Pulmonary artery endothelial cell (primary cell): Measurements from ENCODE around the gene TIMM22. TPM values are rescaled to one million over a fixed set of nuclear protein-coding genes. Genes with fewer than 3 reads are reported as not detected.
"Not testable (repeated sequence)": the region's sequence is repeated elsewhere in the genome, so short reads cannot be mapped to it uniquely, and the experiment has no call there.

Experiments
- DNase-seq: peaks from one replicate; pipeline ENCODE4 v3.0.0-alpha.2; 2011; ENCODE audit warnings: low read depth, low spot score
- total RNA-seq: library from RNA; depleted of rRNA; stranded (reverse); fragments of >200 nt; gene quantifications from 2 replicates; pipeline ENCODE4 v1.2.3, GENCODE V29; 2014

The TIMM22 gene
- total RNA-seq, 1 donor from 2014 or later: 23.0 TPM

- DNase-seq: no peak
These were observed 41.7 kb downstream of the TIMM22 start for GRCh38 chr17:1038459-1039122.

DNA sequence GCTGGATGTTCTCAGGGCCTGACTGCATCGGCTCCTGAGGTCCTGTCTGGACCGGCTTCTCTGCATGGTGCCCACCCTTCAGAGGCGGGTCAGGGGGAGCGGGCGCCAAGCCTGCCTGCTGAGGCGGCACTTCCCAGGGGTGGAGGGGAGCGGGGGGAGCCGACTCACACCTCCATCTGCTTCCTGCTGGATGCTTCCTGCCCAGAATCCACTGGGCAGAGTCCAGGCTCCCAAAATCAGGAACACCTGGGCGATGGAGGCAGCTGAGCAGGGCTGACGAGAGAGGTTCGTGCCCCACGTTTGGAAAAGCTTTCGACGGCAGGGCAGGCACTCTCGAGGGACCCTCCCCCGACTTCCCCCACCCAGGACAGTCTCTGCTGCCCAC lies 42.2 kb downstream of the TIMM22 start:
- no peak for DNase-seq

GRCh38 chr17:1039511-1040215 lies 42.7 kb downstream of the TIMM22 start:
- DNase-seq: peak; percentile 71

DNA sequence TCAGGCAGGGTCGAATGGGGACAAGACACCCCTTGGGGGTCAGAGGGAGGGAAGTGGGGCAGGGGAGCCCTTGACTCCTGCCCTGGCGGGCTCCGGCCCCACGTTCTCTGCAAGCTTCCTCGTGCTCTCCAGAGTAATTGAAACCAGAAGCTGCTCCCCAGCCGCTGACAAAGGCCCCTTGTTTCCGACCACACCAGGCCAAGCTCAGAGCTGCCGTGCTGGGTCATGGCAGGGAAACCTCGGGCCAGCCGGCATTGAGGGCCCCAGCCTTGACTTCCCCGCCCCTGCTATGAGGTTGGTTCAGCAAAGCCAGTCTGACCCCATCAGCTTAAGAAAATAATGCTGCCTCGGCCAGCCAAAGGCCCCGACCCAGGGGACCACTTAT lies 43.3 kb downstream of the TIMM22 start:
- DNase-seq: no peak

DNA sequence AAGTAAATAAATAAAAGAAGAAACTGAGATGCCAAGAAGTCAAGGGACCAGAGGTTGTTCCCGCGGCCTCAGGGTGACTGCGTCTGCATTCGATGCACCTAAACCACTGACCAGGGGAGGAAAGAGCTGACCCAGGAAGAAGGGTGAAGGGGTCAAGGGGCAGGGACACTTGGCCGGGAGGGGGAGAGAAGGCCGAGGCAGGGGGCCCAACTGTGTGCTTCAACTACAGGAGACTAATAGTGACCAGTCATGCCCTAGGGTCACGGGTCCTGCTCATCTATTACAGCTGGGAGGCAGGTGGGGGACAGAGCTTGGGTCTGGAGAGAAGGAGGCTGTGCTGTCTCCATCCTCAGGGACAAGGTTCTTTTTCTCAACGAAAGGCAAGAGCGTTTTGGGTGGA lies 44.8 kb downstream of the TIMM22 start:
- DNase-seq: no peak

GRCh38 chr17:1042486-1042885 lies 45.6 kb downstream of the TIMM22 start:
- DNase-seq: no peak

GRCh38 chr17:1043601-1044251 lies 46.8 kb downstream of the TIMM22 start:
- DNase-seq: peak; percentile 83

DNA sequence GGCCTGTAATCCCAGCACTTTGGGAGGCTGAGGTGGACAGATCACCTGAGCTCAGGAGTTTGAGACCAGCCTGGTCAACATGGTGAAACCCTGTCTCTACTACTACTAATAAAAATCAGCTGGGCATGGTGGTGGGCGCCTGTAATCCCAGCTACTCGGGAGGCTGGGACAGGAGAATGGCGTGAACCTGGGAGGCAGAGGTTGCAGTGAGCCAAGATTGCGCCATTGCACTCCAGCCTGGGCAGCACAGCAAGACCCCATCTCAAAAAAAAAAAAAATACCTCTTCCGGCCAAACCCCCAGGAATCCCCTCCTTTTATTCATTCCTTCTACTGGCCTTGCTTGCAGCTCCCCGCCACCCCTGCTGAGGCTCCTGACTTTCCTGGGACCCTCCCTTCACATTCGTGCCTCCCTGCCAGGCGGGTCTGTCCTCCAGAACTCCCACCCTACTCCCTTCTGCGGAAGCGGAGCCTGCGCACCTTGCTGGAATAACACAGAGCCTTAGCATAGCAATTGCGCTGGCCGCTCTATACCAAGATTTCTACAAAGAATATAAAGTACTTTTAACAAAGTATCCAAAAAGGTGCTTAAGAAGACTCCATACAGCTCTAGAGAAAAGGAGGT lies 47.6 kb downstream of the TIMM22 start:
- DNase-seq: not testable (repeated sequence)

- DNase-seq: no peak
These were observed 48.5 kb downstream of the TIMM22 start for GRCh38 chr17:1045456-1045855.

DNA sequence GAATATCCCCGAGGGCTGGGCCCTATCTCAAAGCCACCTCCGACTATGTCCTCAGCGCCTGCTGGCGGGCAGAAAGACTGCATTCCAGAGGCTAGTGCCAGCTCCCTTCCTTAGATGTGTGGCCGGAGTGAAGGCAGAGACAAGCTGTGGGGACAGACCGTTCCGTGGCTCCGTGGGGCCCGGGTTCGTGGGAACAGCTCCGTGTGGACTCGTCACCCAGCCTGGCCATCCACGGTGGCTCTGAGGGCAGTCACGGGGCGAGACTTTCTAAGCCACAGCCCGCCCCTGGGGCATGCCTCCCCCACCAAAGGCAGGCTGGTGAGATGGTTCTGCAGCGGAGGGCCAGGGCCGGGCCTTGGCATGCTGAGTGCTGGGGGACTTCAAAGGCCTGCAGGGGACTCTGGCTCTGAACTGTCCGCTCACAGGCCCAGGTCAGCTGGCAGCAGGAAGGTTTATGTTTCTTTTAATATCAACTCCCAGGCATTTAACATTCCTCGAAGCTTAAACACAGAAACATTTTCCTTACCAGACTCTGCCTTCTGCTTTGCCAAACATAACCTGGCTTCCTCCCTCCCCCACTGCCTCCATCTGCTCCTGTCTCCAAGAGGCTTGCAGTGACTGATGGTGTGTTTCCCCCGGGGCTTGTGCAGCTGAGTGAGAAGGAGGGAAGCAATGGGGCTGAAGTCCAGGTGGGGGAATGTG lies 50.4 kb downstream of the TIMM22 start:
- DNase-seq: no peak

DNA sequence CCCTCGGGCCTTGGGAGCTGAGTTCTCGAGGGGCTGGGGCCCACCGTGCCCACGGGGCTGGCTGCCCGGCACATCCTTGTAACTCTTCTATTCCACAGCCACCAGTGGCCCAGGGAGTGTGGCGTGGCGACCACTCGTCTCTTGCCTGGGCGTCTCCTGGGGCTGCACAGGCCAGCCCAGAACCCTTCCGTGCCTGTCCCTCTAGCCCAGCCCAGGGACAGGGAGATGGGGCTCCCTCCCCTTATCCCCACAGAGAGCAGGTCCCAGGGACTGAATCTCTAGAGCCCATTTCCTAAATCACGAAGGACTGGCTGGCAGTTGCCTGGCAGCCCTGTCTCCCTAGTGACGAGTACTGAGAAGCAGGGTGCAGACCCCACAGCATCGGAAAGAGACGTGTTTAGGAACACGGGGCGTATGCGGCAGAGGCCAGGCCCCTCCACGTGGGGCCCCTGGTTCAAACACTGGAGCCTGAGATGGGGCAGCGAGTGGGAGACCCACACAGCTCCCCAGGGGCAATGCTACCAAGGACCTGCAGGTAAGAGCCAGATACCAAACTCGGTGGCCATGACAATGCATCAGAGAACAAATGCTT lies 51.0 kb downstream of the TIMM22 start:
- no peak for DNase-seq

DNA sequence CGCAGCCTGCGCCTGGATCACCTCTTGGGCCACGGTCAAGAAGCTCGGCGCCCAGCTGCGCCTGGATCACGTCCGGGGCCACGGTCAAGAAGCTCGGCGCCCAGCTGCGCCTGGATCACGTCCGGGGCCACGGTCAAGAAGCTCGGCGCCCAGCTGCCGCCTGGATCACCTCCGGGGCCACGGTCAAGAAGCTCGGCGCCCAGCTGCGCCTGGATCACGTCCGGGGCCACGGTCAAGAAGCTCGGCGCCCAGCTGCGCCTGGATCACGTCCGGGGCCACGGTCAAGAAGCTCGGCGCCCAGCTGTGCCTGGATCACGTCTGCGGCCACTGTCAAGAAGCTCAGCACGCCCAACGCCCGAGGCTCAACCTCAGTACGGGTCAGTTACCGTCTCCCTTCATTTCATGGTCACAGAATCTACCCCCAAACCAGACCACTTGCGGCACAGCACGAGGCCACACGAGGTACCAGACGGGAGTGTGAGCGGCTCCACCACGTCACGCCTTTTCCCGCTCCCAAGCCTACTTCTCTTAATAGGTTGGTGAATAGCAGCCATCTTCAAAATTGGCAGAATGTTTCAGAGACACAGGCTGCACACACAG lies 51.7 kb downstream of the TIMM22 start:
- DNase-seq: not testable (repeated sequence)

- DNase-seq: no peak
These were observed 52.7 kb downstream of the TIMM22 start for GRCh38 chr17:1049446-1050225.

GRCh38 chr17:1050246-1050995 lies 53.5 kb downstream of the TIMM22 start:
- DNase-seq: no peak

GRCh38 chr17:1050996-1051925 lies 54.3 kb downstream of the TIMM22 start:
- no peak for DNase-seq
